ENCODE data around the gene FGF19. TPM values are rescaled to one million over a fixed set of nuclear protein-coding genes. Genes with fewer than 3 reads are reported as not detected.
"Not testable (repeated sequence)": the region's sequence is repeated elsewhere in the genome, so short reads cannot be mapped to it uniquely, and the experiment has no call there.

The FGF19 gene
- total RNA-seq, 2 donors from 2014 or later, result not detected

GRCh38 chr11:69694781-69695180, 9.0 kb downstream of the FGF19 start:
- TF ChIP-seq CTCF (IDR thresholded peaks at IDR 0.05), result no peak
- Histone ChIP-seq H3K4me1 (no peaks in the 10 kb centered on the region), H3K27me3 (no peaks in the 10 kb centered on the region), H3K27ac (no peak overlapping the region), H3K9me3 (peaks cover 0 to 8% of the 10 kb centered on the region in 2 donors), H3K36me3 (no peaks in the 10 kb centered on the region), H3K4me3 (no peak overlapping the region)
- DNase-seq (ENCODE audit: low spot score), result no peak

GRCh38 chr11:69692422-69692821, 11.4 kb downstream of the FGF19 start:
- Histone ChIP-seq H3K9me3 (peaks cover 0 to 8% of the 10 kb centered on the region in 2 donors), H3K27me3 (no peaks in the 10 kb centered on the region), H3K36me3 (no peaks in the 10 kb centered on the region), H3K4me3 (no peak overlapping the region), H3K4me1 (no peaks in the 10 kb centered on the region), H3K27ac (no peak overlapping the region)
- no peak for TF ChIP-seq CTCF (IDR thresholded peaks at IDR 0.05)
- no peak for DNase-seq (ENCODE audit: low spot score)

- Histone ChIP-seq H3K9me3 (peaks cover 0 to 8% of the 10 kb centered on the region in 2 donors), H3K4me1 (no peaks in the 10 kb centered on the region), H3K4me3 (no peak overlapping the region), H3K27ac (no peak overlapping the region), H3K36me3 (no peaks in the 10 kb centered on the region), H3K27me3 (no peaks in the 10 kb centered on the region)
- no peak for TF ChIP-seq CTCF (IDR thresholded peaks at IDR 0.05)
- DNase-seq (ENCODE audit: low spot score), result no peak
These were observed 12.4 kb downstream of the FGF19 start for GRCh38 chr11:69691463-69691862.

GRCh38 chr11:69689484-69690319, 14.1 kb downstream of the FGF19 start:
- no peak for TF ChIP-seq CTCF (IDR thresholded peaks at IDR 0.05)
- H3K9me3 ChIP-seq, result peaks cover 0 to 8% of the 10 kb centered on the region in 2 donors
- no peaks in the 10 kb centered on the region for H3K27me3 ChIP-seq
- H3K36me3 ChIP-seq, result no peaks in the 10 kb centered on the region
- no peak overlapping the region for H3K27ac ChIP-seq
- no peak overlapping the region for H3K4me3 ChIP-seq
- peaks cover 0 to 6% of the 10 kb centered on the region in 2 donors for H3K4me1 ChIP-seq
- no peak for DNase-seq (ENCODE audit: low spot score)

- not testable (repeated sequence) for H3K36me3 ChIP-seq; H3K27ac ChIP-seq; H3K4me3 ChIP-seq; H3K4me1 ChIP-seq; H3K27me3 ChIP-seq; DNase-seq (ENCODE audit: low spot score); H3K9me3 ChIP-seq
These were observed 15.7 kb downstream of the FGF19 start for GRCh38 chr11:69687969-69688771.

- no peak overlapping the region for H3K27ac ChIP-seq
- H3K4me3 ChIP-seq, result no peak overlapping the region
- H3K27me3 ChIP-seq, result no peaks in the 10 kb centered on the region
- no peak for DNase-seq (ENCODE audit: low spot score)
- H3K9me3 ChIP-seq, result peaks cover 0 to under 1% of the 10 kb centered on the region in 2 donors
- H3K36me3 ChIP-seq, result no peaks in the 10 kb centered on the region
- peaks cover 0 to 6% of the 10 kb centered on the region in 2 donors for H3K4me1 ChIP-seq
- no peak for TF ChIP-seq CTCF (IDR thresholded peaks at IDR 0.05)
These were observed 17.0 kb downstream of the FGF19 start for GRCh38 chr11:69686856-69687255.
